Measurements from ENCODE around the gene ZNF525.
"Not testable (repeated sequence)": the region's sequence is repeated elsewhere in the genome, so short reads cannot be mapped to it uniquely, and the experiment has no call there.

GRCh38 chr19:53360056-53360455 is 5.4 kb upstream of the ZNF525 start:
- TF ChIP-seq, protein P1, sequence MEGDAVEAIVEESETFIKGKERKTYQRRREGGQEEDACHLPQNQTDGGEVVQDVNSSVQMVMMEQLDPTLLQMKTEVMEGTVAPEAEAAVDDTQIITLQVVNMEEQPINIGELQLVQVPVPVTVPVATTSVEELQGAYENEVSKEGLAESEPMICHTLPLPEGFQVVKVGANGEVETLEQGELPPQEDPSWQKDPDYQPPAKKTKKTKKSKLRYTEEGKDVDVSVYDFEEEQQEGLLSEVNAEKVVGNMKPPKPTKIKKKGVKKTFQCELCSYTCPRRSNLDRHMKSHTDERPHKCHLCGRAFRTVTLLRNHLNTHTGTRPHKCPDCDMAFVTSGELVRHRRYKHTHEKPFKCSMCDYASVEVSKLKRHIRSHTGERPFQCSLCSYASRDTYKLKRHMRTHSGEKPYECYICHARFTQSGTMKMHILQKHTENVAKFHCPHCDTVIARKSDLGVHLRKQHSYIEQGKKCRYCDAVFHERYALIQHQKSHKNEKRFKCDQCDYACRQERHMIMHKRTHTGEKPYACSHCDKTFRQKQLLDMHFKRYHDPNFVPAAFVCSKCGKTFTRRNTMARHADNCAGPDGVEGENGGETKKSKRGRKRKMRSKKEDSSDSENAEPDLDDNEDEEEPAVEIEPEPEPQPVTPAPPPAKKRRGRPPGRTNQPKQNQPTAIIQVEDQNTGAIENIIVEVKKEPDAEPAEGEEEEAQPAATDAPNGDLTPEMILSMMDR (IDR thresholded peaks at IDR 0.05), result not testable (repeated sequence)
- not testable (repeated sequence) for TF ChIP-seq POLR2A (IDR thresholded peaks at IDR 0.05)
